ENCODE results near the gene TMC8.

The TMC8 gene

DNA sequence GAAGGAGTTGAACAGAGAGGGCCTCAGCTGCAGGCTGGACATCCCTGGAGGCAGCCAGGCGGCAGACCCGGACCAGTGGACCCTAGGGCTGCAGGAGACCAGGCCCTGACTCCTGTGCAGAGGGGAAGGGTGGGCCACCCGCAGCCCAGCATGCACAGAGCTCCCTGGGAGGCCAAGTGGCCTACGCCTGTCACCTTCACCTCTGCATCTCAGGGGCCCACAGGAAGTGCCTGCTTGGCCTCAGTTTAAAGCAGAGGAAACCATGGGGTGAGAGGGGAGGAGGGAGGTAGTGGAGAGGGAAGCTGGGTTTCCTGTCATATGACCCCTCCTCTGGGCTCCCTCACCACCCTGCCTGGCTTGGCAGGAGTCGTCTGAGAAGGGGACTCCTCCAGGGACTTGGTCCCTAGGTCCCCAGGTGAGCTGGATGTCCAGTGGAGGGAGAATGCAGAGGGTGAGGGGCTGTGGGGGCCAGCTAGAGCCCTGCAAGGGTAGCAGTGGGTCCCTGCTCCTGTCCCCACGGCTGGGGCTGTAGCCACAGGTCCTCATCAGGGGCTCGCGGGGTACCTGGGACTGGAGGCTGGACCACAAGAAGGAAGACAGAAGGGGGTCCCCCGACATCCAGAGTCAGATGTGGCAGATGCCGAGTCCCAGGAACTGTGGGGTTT is at the start of gene TMC8:
Gene TMC8, plus strand, starts transcription at position 335 of the 665 bp plus-strand sequence. CDS start 818 bp downstream, outside the sequence.
- DNase-seq: no peak

GRCh38 chr17:78081551-78081950 is 49.0 kb upstream of the TMC8 start:
- DNase-seq: no peak

- peak; percentile 53 for DNase-seq
These were observed 48.2 kb upstream of the TMC8 start for GRCh38 chr17:78082355-78082872.

GRCh38 chr17:78082988-78083387 is 47.6 kb upstream of the TMC8 start:
- peak; percentile 79 for DNase-seq

- DNase-seq: no peak
These were observed 43.8 kb upstream of the TMC8 start for GRCh38 chr17:78086740-78087139.

GRCh38 chr17:78088529-78088928 is 42.0 kb upstream of the TMC8 start:
- DNase-seq: no peak

GRCh38 chr17:78089576-78090281 is 40.8 kb upstream of the TMC8 start:
- no peak for DNase-seq

DNA sequence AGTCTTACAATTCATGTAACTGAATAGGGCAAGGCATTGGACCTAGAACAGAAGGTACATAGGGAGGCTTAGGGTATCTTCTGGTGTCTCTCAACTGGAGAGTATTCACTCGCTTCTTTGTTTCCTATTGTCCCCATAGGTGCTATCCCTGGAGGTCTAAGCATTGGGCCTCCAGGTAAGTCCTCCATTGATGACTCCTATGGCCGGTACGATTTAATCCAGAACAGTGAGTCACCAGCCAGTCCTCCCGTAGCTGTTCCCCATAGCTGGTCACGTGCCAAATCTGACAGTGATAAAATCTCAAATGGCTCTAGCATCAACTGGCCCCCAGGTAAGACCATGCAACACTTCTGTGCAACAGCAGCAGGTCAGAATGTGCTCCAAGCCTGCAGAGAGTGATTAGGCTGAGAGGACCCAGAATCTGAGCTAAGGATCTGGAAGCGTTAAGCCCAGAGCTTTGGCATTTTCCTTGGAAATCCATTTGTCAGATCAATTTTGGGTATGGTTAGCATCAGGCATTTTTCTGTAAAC is 37.7 kb upstream of the TMC8 start:
- DNase-seq: no peak

DNA sequence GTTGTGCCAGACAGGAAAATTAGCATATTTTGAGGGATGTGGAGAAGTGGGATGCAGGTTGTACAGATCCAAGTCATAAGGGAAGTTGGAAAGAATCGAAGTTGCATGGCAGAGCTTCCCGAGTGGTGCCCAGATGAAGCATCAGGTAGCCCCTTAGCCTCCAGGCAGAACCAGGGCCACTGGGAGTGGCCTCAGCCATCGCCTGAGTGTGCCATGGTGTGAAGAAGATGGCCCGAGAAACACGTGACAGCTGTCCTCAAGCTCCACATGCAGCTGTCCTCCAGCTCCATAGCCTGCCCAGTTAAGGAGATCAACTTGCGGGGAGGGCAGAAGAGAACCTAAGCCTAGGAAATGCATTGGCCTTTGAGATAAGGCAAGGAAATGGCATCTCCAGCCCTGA is 35.5 kb upstream of the TMC8 start:
- DNase-seq: no peak

DNA sequence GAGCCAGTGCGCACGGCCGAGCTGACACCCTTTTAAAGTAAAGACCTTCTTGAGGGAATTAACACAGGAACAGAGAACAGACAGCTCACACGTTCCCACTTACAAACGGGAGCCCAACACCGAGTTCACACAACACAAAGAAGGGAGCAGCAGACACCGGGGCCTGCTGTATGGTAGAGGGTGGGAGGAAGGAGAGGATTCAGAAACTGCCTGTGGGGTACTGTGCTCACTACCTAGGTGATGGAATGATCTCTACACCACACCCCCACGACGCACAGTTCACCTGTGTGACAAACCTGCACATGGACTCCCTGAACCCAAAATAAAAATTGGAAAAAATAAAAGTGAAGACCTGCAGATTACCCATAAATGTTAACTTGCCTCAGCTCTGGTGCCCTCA is 34.5 kb upstream of the TMC8 start:
- no peak for DNase-seq

GRCh38 chr17:78101112-78101511 is 29.5 kb upstream of the TMC8 start:
- DNase-seq: no peak

DNA sequence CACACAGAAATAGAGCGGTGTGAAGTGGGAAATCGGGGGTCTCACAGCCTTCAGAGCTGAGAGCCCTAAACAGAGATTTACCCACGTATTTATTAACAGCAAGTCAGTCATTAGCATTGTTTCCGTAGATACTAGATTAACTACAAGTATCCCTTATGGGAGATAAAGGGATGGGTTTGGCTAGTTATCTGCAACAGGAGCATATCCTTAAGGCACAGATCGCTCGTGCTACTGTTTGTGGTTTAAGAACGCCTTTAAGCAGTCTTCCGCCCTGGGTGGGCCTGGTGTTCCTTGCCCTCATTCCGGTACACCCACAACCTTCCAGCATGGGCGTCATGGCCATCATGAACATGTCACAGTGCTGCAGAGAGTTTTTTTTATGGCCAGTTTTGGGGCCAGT is 29.0 kb upstream of the TMC8 start:
- DNase-seq: no peak

DNA sequence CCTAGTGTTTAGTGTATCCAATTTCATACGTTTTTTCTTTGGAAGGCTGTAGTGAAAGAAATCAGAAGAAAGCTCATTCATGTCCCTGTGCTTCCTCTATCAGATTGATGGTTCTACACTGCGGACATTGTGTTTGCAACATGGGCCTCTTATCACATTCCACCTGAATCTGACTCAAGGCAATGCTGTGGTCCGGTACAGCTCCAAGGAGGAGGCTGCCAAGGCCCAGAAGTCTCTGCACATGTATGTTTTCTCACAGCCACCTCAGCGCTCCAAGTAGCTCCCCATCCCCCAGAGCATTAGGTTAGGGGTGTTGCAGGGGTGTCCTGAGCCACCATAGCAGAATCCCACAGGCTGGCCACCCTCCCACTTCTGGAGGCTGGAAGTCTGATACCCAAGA is 27.3 kb upstream of the TMC8 start:
- DNase-seq: no peak

- DNase-seq: no peak
These were observed 26.0 kb upstream of the TMC8 start for GRCh38 chr17:78104540-78104941.

DNA sequence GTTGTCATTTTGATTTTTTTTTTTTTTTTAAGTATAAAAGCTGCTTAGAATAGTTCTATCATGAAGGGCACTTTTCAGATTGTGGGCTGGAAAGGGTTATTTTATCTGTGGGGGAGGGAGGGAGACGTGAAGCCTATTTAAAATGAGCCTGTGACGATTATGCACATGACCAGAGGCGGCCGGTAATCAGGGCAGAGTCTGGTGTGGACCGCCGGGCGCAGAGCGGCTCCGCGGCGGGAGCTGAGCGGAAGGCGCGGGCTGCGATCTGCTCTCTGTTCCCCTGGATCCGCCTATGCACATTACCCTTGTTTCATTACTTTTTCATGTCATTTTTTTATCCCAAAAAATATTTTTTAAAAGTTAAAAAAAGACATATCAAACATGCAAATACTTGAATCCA is 25.5 kb upstream of the TMC8 start:
- DNase-seq: no peak

GRCh38 chr17:78105551-78105950 is 25.0 kb upstream of the TMC8 start:
- DNase-seq: no peak

GRCh38 chr17:78106211-78106610 is 24.4 kb upstream of the TMC8 start:
- DNase-seq: no peak

- DNase-seq: no peak
These were observed 23.1 kb upstream of the TMC8 start for GRCh38 chr17:78107457-78107856.

GRCh38 chr17:78107976-78108725 is 22.4 kb upstream of the TMC8 start:
- DNase-seq: no peak

- DNase-seq: no peak
These were observed 21.7 kb upstream of the TMC8 start for GRCh38 chr17:78108726-78109488.

DNA sequence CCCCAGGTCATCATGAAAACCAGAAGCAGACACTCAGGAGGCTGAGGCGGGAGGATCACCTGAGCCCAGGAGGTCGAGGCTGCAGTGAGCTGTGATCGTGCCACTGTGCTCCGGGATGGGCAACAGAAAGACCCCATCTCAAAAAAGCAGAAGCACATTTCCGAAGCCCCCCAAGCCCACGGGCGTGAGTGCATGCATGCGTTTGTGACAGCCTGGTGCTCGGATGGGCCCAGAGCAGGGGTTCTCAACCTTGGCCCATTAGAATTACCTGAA is 21.1 kb upstream of the TMC8 start:
- DNase-seq: no peak

DNA sequence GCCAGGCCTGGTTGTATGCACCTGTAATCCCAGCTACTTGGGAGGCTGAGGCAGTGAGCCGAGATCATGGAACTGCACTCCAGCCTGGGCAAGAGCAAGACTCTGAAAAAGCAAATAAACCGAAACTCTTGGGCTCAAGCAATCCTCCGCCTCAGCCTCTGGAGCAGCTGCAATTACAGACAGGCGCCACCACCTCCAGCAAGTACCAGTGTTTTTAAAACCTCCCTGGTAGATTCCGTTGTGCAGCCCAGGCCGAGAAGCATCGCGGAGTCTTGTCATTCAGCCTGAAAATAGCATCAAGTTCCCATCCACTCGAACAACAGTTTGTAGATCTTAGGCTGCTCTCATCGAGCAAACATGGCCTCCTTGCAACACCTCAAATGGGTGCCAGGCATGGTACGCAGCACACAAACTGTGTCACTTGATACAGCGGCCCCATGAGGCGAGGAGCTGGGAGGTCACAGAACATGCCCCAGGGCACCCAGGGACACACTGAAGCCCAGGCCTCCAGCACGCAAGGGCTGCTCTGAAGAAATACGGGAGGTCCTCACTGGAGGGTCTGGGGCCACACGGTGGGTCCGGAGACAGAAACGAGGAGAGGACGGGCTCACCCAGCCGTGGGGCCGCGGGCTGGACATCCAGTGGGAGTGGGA is 20.1 kb upstream of the TMC8 start:
- no peak for DNase-seq
